ENCODE data around the gene TUBD1. TPM values are rescaled to one million over a fixed set of nuclear protein-coding genes. Genes with fewer than 3 reads are reported as not detected.
"Not testable (repeated sequence)": the region's sequence is repeated elsewhere in the genome, so short reads cannot be mapped to it uniquely, and the experiment has no call there.

TUBD1 gene
- total RNA-seq, 1 donor from 2014 or later = 16.7 TPM

DNA sequence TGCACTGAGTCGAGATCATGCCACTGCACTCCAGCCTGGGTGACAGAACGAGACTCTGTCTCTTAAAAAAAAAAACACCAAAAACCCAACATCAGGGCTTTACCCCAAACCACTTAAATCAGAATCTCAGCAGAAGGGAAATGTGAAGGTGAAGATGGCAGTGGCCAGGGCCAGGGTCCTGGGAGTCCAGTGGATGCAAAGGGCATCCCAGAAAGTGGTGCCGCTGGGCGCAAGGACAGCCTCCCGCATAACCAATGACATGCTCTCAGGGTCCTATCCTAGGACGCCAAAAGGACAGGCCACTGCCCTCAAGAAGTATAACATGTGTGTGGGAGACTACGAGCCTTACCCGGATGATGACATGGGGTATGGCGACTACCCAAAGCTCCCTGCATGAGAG lies 7.9 kb downstream of the TUBD1 start:
- DNase-seq (ENCODE audit: extremely low spot score, unreplicated experiment) = no peak
- no peak overlapping the region for H3K27ac Mint-ChIP-seq
- peaks cover 6% of the 10 kb centered on the region for H3K4me1 Mint-ChIP-seq (ENCODE audit: unreplicated experiment)
- no peak overlapping the region for H3K4me3 Mint-ChIP-seq
- H3K27me3 Mint-ChIP-seq = no peaks in the 10 kb centered on the region
- H3K9me3 Mint-ChIP-seq = no peaks in the 10 kb centered on the region
- H3K36me3 Mint-ChIP-seq = peaks cover 16% of the 10 kb centered on the region
- TF ChIP-seq, protein P1, sequence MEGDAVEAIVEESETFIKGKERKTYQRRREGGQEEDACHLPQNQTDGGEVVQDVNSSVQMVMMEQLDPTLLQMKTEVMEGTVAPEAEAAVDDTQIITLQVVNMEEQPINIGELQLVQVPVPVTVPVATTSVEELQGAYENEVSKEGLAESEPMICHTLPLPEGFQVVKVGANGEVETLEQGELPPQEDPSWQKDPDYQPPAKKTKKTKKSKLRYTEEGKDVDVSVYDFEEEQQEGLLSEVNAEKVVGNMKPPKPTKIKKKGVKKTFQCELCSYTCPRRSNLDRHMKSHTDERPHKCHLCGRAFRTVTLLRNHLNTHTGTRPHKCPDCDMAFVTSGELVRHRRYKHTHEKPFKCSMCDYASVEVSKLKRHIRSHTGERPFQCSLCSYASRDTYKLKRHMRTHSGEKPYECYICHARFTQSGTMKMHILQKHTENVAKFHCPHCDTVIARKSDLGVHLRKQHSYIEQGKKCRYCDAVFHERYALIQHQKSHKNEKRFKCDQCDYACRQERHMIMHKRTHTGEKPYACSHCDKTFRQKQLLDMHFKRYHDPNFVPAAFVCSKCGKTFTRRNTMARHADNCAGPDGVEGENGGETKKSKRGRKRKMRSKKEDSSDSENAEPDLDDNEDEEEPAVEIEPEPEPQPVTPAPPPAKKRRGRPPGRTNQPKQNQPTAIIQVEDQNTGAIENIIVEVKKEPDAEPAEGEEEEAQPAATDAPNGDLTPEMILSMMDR (conservative IDR thresholded peaks at IDR 0.05) = no peak

DNA sequence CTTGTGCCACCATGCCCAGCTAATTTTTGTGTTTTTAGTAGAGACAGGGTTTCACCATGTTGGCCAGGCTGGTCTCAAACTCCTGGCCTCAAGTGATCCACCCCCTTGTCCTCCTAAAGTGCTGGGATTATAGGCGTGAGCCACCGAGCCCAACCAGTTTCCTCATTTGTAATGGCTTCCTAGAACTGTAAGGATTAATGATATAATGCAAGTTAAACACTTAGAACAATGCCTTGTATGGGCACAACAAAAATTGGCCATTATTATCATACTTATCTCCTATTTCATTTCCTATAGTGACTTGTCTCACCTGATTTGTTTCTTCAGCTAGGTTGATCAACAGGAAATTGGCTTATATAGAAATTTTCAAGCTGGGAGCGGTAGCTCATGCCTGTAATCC lies 14.1 kb downstream of the TUBD1 start:
- DNase-seq (ENCODE audit: extremely low spot score, unreplicated experiment) = no peak
- Mint-ChIP-seq H3K4me3 (no peak overlapping the region), H3K9me3 (no peaks in the 10 kb centered on the region), H3K36me3 (peaks cover 8% of the 10 kb centered on the region), H3K4me1 (ENCODE audit: unreplicated experiment) (no peaks in the 10 kb centered on the region), H3K27ac (no peak overlapping the region), H3K27me3 (no peaks in the 10 kb centered on the region)
- TF ChIP-seq, protein P1 (conservative IDR thresholded peaks at IDR 0.05) = no peak

DNA sequence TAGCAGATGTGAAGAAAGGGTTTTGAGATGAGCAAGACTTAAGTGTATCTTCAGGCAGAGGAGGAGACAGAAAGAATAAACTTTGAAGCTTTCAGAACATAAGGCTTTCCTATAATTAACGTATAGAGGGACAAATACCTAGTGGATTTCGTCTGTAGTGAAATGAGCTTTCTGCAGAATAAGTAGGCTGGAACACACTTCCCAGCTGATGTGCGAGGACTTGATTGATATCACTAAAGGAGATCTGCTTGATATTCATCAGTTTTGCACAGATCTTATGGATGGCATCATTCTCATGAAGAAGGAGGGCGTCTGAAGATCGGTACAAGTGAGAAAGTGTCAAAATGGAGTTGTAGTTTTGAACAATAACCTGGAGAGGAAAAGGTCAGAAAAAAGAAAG lies 14.8 kb downstream of the TUBD1 start:
- peaks cover 8% of the 10 kb centered on the region for H3K36me3 Mint-ChIP-seq
- DNase-seq (ENCODE audit: extremely low spot score, unreplicated experiment) = no peak
- H3K27ac Mint-ChIP-seq = no peak overlapping the region
- TF ChIP-seq, protein P1 (conservative IDR thresholded peaks at IDR 0.05) = no peak
- no peaks in the 10 kb centered on the region for H3K27me3 Mint-ChIP-seq
- no peaks in the 10 kb centered on the region for H3K4me1 Mint-ChIP-seq (ENCODE audit: unreplicated experiment)
- H3K9me3 Mint-ChIP-seq = no peaks in the 10 kb centered on the region
- H3K4me3 Mint-ChIP-seq = no peak overlapping the region

DNA sequence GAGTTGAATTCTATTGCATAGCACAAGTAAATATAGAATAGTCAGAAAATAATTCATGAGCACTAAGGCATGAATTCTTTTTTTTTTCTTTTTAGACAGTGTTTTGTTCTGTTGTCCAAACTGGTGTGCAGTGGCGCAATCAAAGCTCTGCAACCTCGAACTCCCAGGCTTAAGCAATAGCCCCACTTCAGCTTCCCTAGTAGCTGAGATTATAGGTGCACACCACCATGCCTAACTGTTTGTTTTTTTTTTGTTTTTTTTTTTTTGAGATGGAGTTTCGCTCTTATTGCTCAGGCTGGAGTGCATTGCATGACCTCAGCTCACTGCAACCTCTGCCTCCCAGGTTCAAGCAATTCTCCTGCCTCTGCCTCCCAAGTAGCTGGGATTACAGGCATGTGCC lies 16.6 kb downstream of the TUBD1 start:
- no peaks in the 10 kb centered on the region for H3K4me1 Mint-ChIP-seq (ENCODE audit: unreplicated experiment)
- no peaks in the 10 kb centered on the region for H3K27me3 Mint-ChIP-seq
- no peaks in the 10 kb centered on the region for H3K9me3 Mint-ChIP-seq

DNA sequence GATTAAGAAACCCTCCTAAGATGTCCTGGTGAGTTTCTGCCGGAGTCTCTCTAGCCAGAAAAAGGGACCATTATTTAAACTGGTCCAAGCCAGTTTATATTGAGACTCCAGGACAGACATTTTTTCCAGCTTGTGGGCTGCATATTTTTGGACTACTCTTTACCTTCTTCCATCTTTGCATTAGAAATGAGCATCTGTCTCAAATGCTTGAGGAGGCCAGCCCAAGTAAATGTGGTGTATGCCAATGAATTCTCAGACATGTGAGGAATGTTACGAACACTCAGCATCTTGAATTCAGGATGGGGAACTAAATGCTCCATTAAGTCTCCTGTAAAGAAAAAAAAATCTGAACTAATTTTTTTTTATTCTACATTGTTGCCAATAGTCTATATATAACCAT lies 18.4 kb downstream of the TUBD1 start:
- Mint-ChIP-seq H3K9me3 (no peaks in the 10 kb centered on the region), H3K27ac (no peak overlapping the region), H3K4me3 (no peak overlapping the region), H3K4me1 (ENCODE audit: unreplicated experiment) (no peaks in the 10 kb centered on the region), H3K36me3 (peaks cover 12% of the 10 kb centered on the region), H3K27me3 (no peaks in the 10 kb centered on the region)
- DNase-seq (ENCODE audit: extremely low spot score, unreplicated experiment) = no peak
- TF ChIP-seq, protein P1 (conservative IDR thresholded peaks at IDR 0.05) = no peak

More for the DNA sequence above, 16.6 kb downstream of the TUBD1 start:
- no peak for DNase-seq (ENCODE audit: extremely low spot score, unreplicated experiment)
- H3K36me3 Mint-ChIP-seq = peaks cover 14% of the 10 kb centered on the region
- TF ChIP-seq, protein P1 (conservative IDR thresholded peaks at IDR 0.05) = no peak
- no peak overlapping the region for H3K27ac Mint-ChIP-seq
- no peak overlapping the region for H3K4me3 Mint-ChIP-seq

DNA sequence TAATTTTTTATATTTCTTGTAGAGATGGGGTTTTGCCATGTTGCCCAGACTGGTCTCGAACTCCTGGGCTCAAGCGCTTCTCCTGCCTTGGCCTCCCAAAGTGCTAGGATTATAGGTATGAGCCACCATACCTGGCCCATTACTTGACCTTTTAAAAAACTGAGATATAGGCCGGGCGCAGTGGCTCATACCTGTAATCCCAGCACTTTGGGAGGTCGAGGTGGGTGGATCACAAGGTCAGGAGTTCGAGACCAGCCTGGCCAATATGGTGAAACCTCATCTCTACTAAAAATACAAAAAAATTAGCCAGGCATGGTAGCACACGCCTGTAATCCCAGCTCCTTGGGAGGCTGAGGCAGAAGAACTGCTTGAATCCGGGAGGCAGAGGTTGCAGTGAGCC lies 19.3 kb downstream of the TUBD1 start:
- H3K27ac Mint-ChIP-seq; H3K9me3 Mint-ChIP-seq; DNase-seq (ENCODE audit: extremely low spot score, unreplicated experiment); H3K4me3 Mint-ChIP-seq; H3K4me1 Mint-ChIP-seq (ENCODE audit: unreplicated experiment); H3K27me3 Mint-ChIP-seq: not testable (repeated sequence)
- H3K36me3 Mint-ChIP-seq = peaks cover 13% of the 10 kb centered on the region
